GM19438 (cell line): Measurements from ENCODE around the gene PXMP2.

ENCODE experiments used
- ATAC-seq: cut with Tn5 transposase; IDR thresholded peaks from one replicate; pipeline ENCODE4 v1.9.1; 2021; ENCODE audit warnings: low read depth; ENCODE audit not compliant: unreplicated experiment

Gene PXMP2

GRCh38 chr12:132687211-132688164 is at the start of gene PXMP2, which contains the start of gene POLE:
TSS of gene PXMP2 (plus strand) at chr12:132687587. CDS start at chr12:132687671, 84 bp downstream.
TSS of gene POLE (minus strand) at chr12:132687342. CDS start at chr12:132687315, 27 bp downstream.
- peak; percentile 87 for ATAC-seq

GRCh38 chr12:132637811-132638210 is 49.6 kb upstream of the PXMP2 start:
- ATAC-seq = no peak

GRCh38 chr12:132638541-132639408 is 48.6 kb upstream of the PXMP2 start:
- no peak for ATAC-seq

- no peak for ATAC-seq
These were observed 47.3 kb upstream of the PXMP2 start for GRCh38 chr12:132639956-132640520.

- no peak for ATAC-seq
These were observed 46.5 kb upstream of the PXMP2 start for GRCh38 chr12:132640936-132641335.

- ATAC-seq = no peak
These were observed 45.4 kb upstream of the PXMP2 start for GRCh38 chr12:132641811-132642650.

GRCh38 chr12:132642846-132643835 is 44.2 kb upstream of the PXMP2 start:
- ATAC-seq = no peak

- ATAC-seq = no peak
These were observed 40.5 kb upstream of the PXMP2 start for GRCh38 chr12:132646850-132647249.

- ATAC-seq = no peak
These were observed 39.5 kb upstream of the PXMP2 start for GRCh38 chr12:132647858-132648257.

- no peak for ATAC-seq
These were observed 38.7 kb upstream of the PXMP2 start for GRCh38 chr12:132648616-132649225.

- no peak for ATAC-seq
These were observed 38.0 kb upstream of the PXMP2 start for GRCh38 chr12:132649226-132649945.

- ATAC-seq = no peak
These were observed 35.8 kb upstream of the PXMP2 start for GRCh38 chr12:132651444-132652100.

- ATAC-seq = no peak
These were observed 33.7 kb upstream of the PXMP2 start for GRCh38 chr12:132653567-132654290.

- no peak for ATAC-seq
These were observed 30.2 kb upstream of the PXMP2 start for GRCh38 chr12:132657004-132657727.

- ATAC-seq = no peak
These were observed 29.1 kb upstream of the PXMP2 start for GRCh38 chr12:132658149-132658894.
